ENCODE data around the gene CDC42BPG.

CDC42BPG gene

DNA sequence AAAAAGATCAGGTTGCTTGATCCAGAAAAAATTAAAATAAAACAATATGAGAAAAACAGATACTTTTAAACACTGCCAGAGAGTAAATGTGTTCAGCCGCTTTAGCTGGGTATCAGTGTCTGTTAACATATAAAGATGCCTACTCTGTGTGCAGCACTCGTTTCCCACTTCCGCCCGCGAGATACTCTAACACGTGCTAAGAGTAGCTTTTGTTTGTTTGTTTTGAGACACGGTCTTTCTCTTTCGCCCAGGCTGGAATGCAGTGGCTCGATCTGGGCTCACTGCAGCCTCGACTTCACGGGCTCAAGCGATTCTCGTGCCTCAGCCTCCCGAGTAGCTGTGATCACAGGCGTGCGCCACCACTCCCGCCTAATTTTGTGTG, 33.6 kb downstream of the CDC42BPG start:
- Histone ChIP-seq H3K4me1 (ENCODE audit: control insufficient read depth, insufficient read depth, low read length) (peaks cover 18% of the 10 kb centered on the region), H3K9ac (ENCODE audit: low read length in 2 of 2) (no peak overlapping the region), H3K36me3 (ENCODE audit: control insufficient read depth in 2 of 2, insufficient read depth in 2 of 2, low read length in 2 of 2) (peaks cover 7 to 9% of the 10 kb centered on the region in 2 donors), H3K4me3 (ENCODE audit: low read length in 2 of 2) (peak overlapping the region; percentile 49 to 79), H3K27me3 (ENCODE audit: control insufficient read depth in 1 of 2, insufficient read depth in 2 of 2, low read length in 2 of 2) (no peaks in the 10 kb centered on the region), H3K9me3 (ENCODE audit: control insufficient read depth in 2 of 2, low read length in 2 of 2) (no peaks in the 10 kb centered on the region), H3K27ac (ENCODE audit: low read length) (no peak overlapping the region)

GRCh38 chr11:64810271-64810890, 34.1 kb downstream of the CDC42BPG start, which contains the start of gene MEN1:
Gene MEN1 (minus strand): TSS chr11:64810551. CDS start chr11:64810109, 442 bp downstream.
- Histone ChIP-seq H3K4me3 (ENCODE audit: low read length in 2 of 2) (peak within 1 kb of the TSS; percentile 62 to 79), H3K4me1 (ENCODE audit: control insufficient read depth, insufficient read depth, low read length) (peaks cover 18% of the 10 kb centered on the region), H3K27me3 (ENCODE audit: control insufficient read depth in 1 of 2, insufficient read depth in 2 of 2, low read length in 2 of 2) (no peaks in the 10 kb centered on the region), H3K27ac (ENCODE audit: low read length) (peak within 1 kb of the TSS; percentile 24), H3K9ac (ENCODE audit: low read length in 2 of 2) (peak within 1 kb of the TSS; percentile 61 to 71), H3K36me3 (ENCODE audit: control insufficient read depth in 2 of 2, insufficient read depth in 2 of 2, low read length in 2 of 2) (peaks cover 9 to 13% of the 10 kb centered on the region in 2 donors), H3K9me3 (ENCODE audit: control insufficient read depth in 2 of 2, low read length in 2 of 2) (no peaks in the 10 kb centered on the region)

DNA sequence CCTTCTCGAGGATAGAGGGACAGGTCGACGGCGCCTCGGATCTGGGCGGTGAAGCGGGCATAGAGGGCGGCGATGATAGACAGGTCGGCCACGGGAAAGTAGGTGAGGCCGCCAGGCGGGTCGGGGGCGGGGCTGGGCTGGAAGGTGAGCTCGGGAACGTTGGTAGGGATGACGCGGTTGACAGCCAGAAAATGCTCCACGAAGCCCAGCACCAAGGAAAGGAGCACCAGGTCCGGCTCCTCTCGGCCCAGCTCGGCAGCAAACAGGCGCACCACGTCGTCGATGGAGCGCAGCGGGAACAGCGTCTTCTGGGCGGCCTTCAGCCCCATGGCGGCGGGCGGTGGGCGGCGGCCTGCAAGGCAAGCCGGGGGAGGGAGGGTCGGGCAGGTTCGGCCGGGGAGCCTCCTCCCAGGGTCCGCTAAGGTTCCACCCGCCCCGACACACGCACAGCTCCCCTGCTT, 34.6 kb downstream of the CDC42BPG start:
- Histone ChIP-seq H3K27ac (ENCODE audit: low read length) (peak overlapping the region; percentile 24), H3K4me3 (ENCODE audit: low read length in 2 of 2) (peak overlapping the region; percentile 62 to 79), H3K4me1 (ENCODE audit: control insufficient read depth, insufficient read depth, low read length) (peaks cover 18% of the 10 kb centered on the region), H3K27me3 (ENCODE audit: control insufficient read depth in 1 of 2, insufficient read depth in 2 of 2, low read length in 2 of 2) (no peaks in the 10 kb centered on the region), H3K9ac (ENCODE audit: low read length in 2 of 2) (peak overlapping the region; percentile 61 to 71), H3K9me3 (ENCODE audit: control insufficient read depth in 2 of 2, low read length in 2 of 2) (no peaks in the 10 kb centered on the region), H3K36me3 (ENCODE audit: control insufficient read depth in 2 of 2, insufficient read depth in 2 of 2, low read length in 2 of 2) (peaks cover 15 to 17% of the 10 kb centered on the region in 2 donors)

- Histone ChIP-seq H3K27me3 (ENCODE audit: control insufficient read depth in 1 of 2, insufficient read depth in 2 of 2, low read length in 2 of 2) (no peaks in the 10 kb centered on the region), H3K9ac (ENCODE audit: low read length in 2 of 2) (no peak overlapping the region), H3K4me3 (ENCODE audit: low read length in 2 of 2) (no peak overlapping the region), H3K4me1 (ENCODE audit: control insufficient read depth, insufficient read depth, low read length) (peaks cover 40% of the 10 kb centered on the region), H3K9me3 (ENCODE audit: control insufficient read depth in 2 of 2, low read length in 2 of 2) (no peaks in the 10 kb centered on the region), H3K27ac (ENCODE audit: low read length) (no peak overlapping the region), H3K36me3 (ENCODE audit: control insufficient read depth in 2 of 2, insufficient read depth in 2 of 2, low read length in 2 of 2) (peaks cover 16 to 17% of the 10 kb centered on the region in 2 donors)
These were observed 39.0 kb downstream of the CDC42BPG start for GRCh38 chr11:64805481-64805880.

- Histone ChIP-seq H3K4me1 (ENCODE audit: control insufficient read depth, insufficient read depth, low read length) (peaks cover 33% of the 10 kb centered on the region), H3K9ac (ENCODE audit: low read length in 2 of 2) (peak overlapping the region; percentile 77 to 80), H3K9me3 (ENCODE audit: control insufficient read depth in 2 of 2, low read length in 2 of 2) (no peaks in the 10 kb centered on the region), H3K36me3 (ENCODE audit: control insufficient read depth in 2 of 2, insufficient read depth in 2 of 2, low read length in 2 of 2) (peaks cover 17 to 20% of the 10 kb centered on the region in 2 donors), H3K27ac (ENCODE audit: low read length) (peak overlapping the region; percentile 82), H3K27me3 (ENCODE audit: control insufficient read depth in 1 of 2, insufficient read depth in 2 of 2, low read length in 2 of 2) (no peaks in the 10 kb centered on the region), H3K4me3 (ENCODE audit: low read length in 2 of 2) (peak overlapping the region in 1 of 2 donors; percentile 73)
These were observed 39.9 kb downstream of the CDC42BPG start for GRCh38 chr11:64804346-64805210.

- Histone ChIP-seq H3K4me1 (ENCODE audit: control insufficient read depth, insufficient read depth, low read length) (peaks cover 27% of the 10 kb centered on the region), H3K27ac (ENCODE audit: low read length) (peak overlapping the region; percentile 82), H3K4me3 (ENCODE audit: low read length in 2 of 2) (peak overlapping the region; percentile 73 to 81), H3K9ac (ENCODE audit: low read length in 2 of 2) (peak overlapping the region; percentile 77 to 80), H3K36me3 (ENCODE audit: control insufficient read depth in 2 of 2, insufficient read depth in 2 of 2, low read length in 2 of 2) (peaks cover 17 to 24% of the 10 kb centered on the region in 2 donors), H3K27me3 (ENCODE audit: control insufficient read depth in 1 of 2, insufficient read depth in 2 of 2, low read length in 2 of 2) (no peaks in the 10 kb centered on the region), H3K9me3 (ENCODE audit: control insufficient read depth in 2 of 2, low read length in 2 of 2) (no peaks in the 10 kb centered on the region)
These were observed 40.6 kb downstream of the CDC42BPG start for GRCh38 chr11:64803846-64804345.

DNA sequence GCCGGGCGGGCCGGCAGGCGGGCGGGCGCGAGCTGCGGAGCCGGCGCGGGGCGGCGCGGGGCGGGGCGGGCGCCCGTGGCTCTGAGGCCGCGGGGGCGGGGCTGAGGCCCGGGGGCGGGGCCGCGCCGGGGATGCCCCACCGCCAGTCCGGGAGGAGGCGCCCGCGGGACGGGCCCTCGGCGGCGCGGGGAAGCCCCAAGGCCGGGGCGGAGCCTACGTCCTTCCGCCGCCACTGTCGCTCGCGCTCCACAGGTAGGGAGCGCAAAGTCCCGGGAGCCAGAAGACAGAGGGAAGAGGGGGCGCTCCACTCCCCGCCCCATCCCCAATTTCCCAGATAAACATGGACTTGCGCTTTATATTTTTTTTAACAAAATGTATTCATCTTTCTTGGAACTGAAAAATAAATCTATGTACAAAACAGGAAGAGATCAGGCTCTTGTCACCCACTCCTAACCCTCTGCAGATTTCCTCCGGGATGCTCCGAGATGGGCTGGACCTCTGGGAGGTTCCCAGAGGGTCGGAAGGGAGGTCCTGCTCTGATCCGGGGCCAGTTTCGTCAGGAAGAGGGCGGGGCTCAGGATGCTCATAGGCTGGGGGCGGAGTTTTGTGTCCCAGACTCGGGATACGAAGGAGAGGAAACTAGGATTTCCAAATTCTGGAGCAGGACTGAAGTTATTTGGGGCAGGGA, 41.2 kb downstream of the CDC42BPG start, which contains the start of gene MAP4K2:
MAP4K2 (minus strand) TSS at position 57 of the 688 bp plus-strand sequence. CDS start 65 bp downstream, outside the sequence.
- Histone ChIP-seq H3K4me3 (ENCODE audit: low read length in 2 of 2) (peak within 1 kb of the TSS; percentile 73 to 81), H3K9ac (ENCODE audit: low read length in 2 of 2) (peak within 1 kb of the TSS; percentile 77 to 80), H3K27ac (ENCODE audit: low read length) (peak within 1 kb of the TSS; percentile 82), H3K4me1 (ENCODE audit: control insufficient read depth, insufficient read depth, low read length) (peaks cover 25% of the 10 kb centered on the region), H3K9me3 (ENCODE audit: control insufficient read depth in 2 of 2, low read length in 2 of 2) (no peaks in the 10 kb centered on the region), H3K36me3 (ENCODE audit: control insufficient read depth in 2 of 2, insufficient read depth in 2 of 2, low read length in 2 of 2) (peaks cover 17 to 27% of the 10 kb centered on the region in 2 donors), H3K27me3 (ENCODE audit: control insufficient read depth in 1 of 2, insufficient read depth in 2 of 2, low read length in 2 of 2) (no peaks in the 10 kb centered on the region)

GRCh38 chr11:64802370-64803157, 41.9 kb downstream of the CDC42BPG start:
- Histone ChIP-seq H3K27me3 (ENCODE audit: control insufficient read depth in 1 of 2, insufficient read depth in 2 of 2, low read length in 2 of 2) (no peaks in the 10 kb centered on the region), H3K36me3 (ENCODE audit: control insufficient read depth in 2 of 2, insufficient read depth in 2 of 2, low read length in 2 of 2) (peaks cover 17 to 27% of the 10 kb centered on the region in 2 donors), H3K4me3 (ENCODE audit: low read length in 2 of 2) (peak overlapping the region; percentile 57 to 70), H3K9me3 (ENCODE audit: control insufficient read depth in 2 of 2, low read length in 2 of 2) (no peaks in the 10 kb centered on the region), H3K27ac (ENCODE audit: low read length) (peak overlapping the region; percentile 58), H3K4me1 (ENCODE audit: control insufficient read depth, insufficient read depth, low read length) (peaks cover 25% of the 10 kb centered on the region), H3K9ac (ENCODE audit: low read length in 2 of 2) (peak overlapping the region; percentile 31 to 55)

DNA sequence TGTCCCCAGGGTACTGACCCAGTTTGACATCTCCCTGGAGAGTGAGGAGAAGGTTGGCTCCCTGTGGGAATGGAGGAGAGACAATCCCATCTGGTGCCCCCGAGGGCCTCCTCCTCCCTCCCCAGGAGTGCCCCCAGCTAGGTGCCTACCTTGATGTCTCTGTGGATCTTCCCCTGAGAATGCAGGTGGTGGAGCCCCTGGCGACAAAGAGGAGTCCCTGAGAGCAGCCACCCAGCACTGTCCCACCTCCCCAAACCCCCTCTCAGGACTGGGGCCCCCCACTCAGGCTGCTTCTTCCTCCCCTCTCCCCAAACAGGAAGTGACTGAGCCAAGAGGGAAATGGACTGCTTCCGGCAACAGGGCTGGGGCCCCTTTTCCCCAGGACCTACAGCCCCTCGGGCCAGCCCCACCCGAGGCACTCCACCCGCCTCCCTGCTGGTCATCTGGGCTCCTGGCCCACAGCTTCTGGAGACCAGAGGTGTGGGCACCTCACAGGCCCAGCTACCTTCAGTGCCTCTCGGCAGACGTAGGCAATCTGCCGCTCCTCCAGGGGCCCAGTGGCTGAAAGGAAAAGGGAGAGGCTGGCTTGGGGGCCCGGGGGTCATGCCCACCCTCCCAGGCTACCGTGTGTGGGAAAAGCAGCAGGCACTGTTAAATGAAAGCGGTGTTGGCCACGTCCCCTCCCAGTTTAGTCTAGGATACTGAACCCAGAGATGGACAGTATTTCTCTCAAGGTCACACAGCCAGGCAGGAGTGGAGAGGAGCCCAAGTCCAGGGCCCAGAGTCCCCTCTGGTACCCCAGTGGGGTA, 42.7 kb downstream of the CDC42BPG start:
- Histone ChIP-seq H3K4me3 (ENCODE audit: low read length in 2 of 2) (peak overlapping the region in 1 of 2 donors; percentile 70), H3K9ac (ENCODE audit: low read length in 2 of 2) (no peak overlapping the region), H3K36me3 (ENCODE audit: control insufficient read depth in 2 of 2, insufficient read depth in 2 of 2, low read length in 2 of 2) (peaks cover 20 to 35% of the 10 kb centered on the region in 2 donors), H3K9me3 (ENCODE audit: control insufficient read depth in 2 of 2, low read length in 2 of 2) (no peaks in the 10 kb centered on the region), H3K27me3 (ENCODE audit: control insufficient read depth in 1 of 2, insufficient read depth in 2 of 2, low read length in 2 of 2) (no peaks in the 10 kb centered on the region), H3K4me1 (ENCODE audit: control insufficient read depth, insufficient read depth, low read length) (peaks cover 25% of the 10 kb centered on the region), H3K27ac (ENCODE audit: low read length) (peak overlapping the region; percentile 58)

All from stomach smooth muscle (tissue), 2 donors.